H9 (cell line): ENCODE measurements around the gene ALCAM. TPM values are rescaled to one million over a fixed set of nuclear protein-coding genes. Genes with fewer than 3 reads are reported as not detected.

Experiments
- DNase-seq: peaks from one replicate; pipeline ENCODE4 v3.0.0-alpha.2; 2017
- H2AFZ ChIP-seq: one replicate; pipeline ENCODE4 v1.6.1; 2013; ENCODE audit warnings: mild to moderate bottlenecking, low read length, control low read depth, moderate library complexity
- H2AK5ac ChIP-seq: 2 replicates; pipeline ENCODE4 v1.6.1; 2013; ENCODE audit warnings: low read length, control low read depth, mixed read lengths; ENCODE audit not compliant: insufficient read length
- H2BK120ac ChIP-seq: one replicate; pipeline ENCODE4 v1.6.1; 2013; ENCODE audit warnings: low read depth, mild to moderate bottlenecking, low read length, control low read depth, inconsistent platforms; ENCODE audit not compliant: poor library complexity, severe bottlenecking
- H2BK12ac ChIP-seq: 2 replicates; pipeline ENCODE4 v1.6.1; 2013; ENCODE audit warnings: low read length, control low read depth, mixed read lengths, low read depth; ENCODE audit not compliant: insufficient read length
- H2BK15ac ChIP-seq: 2 replicates; pipeline ENCODE4 v1.6.1; 2013; ENCODE audit warnings: low read depth, low read length, control low read depth
- H2BK20ac ChIP-seq: one replicate; pipeline ENCODE4 v1.6.1; 2013; ENCODE audit warnings: low read depth, mild to moderate bottlenecking, low read length, control low read depth, inconsistent platforms; ENCODE audit not compliant: poor library complexity, severe bottlenecking
- H2BK5ac ChIP-seq: 2 replicates; pipeline ENCODE4 v1.6.1; 2013; ENCODE audit warnings: low read length, control low read depth, mixed read lengths; ENCODE audit not compliant: insufficient read length
- H3K14ac ChIP-seq: 2 replicates; pipeline ENCODE4 v1.6.1; 2013; ENCODE audit warnings: low read length, control low read depth; ENCODE audit not compliant: insufficient read depth
- H3K18ac ChIP-seq: 2 replicates; pipeline ENCODE4 v1.6.1; 2013; ENCODE audit warnings: low read depth, mild to moderate bottlenecking, mixed read lengths, low read length, control low read depth; ENCODE audit not compliant: insufficient read length
- H3K23ac ChIP-seq: 2 replicates; pipeline ENCODE4 v1.6.1; 2013; ENCODE audit warnings: low read length, control low read depth, mixed read lengths, low read depth; ENCODE audit not compliant: insufficient read length
- H3K23me2 ChIP-seq: 2 replicates; pipeline ENCODE4 v1.6.1; 2013; ENCODE audit warnings: low read depth, mild to moderate bottlenecking, mixed read lengths, low read length, control low read depth; ENCODE audit not compliant: insufficient read length, poor library complexity, severe bottlenecking
- H3K27ac ChIP-seq: 2 replicates; pipeline ENCODE4 v1.5.1; 2013; ENCODE audit warnings: low read length, control low read depth, mixed read lengths, low read depth; ENCODE audit not compliant: insufficient read length
- H3K27me3 ChIP-seq: 2 replicates; pipeline ENCODE4 v1.6.1; 2013; ENCODE audit warnings: low read length, control low read depth, inconsistent platforms; ENCODE audit not compliant: insufficient read depth
- H3K4ac ChIP-seq: 2 replicates; pipeline ENCODE4 v1.6.1; 2013; ENCODE audit warnings: low read depth, mild to moderate bottlenecking, control low read depth, inconsistent platforms, low read length, moderate library complexity
- H3K4me1 ChIP-seq: 2 replicates; pipeline ENCODE4 v1.6.1; 2013; ENCODE audit warnings: low read length, control low read depth, inconsistent platforms; ENCODE audit not compliant: insufficient read depth
- H3K4me2 ChIP-seq: 2 replicates; pipeline ENCODE4 v1.6.1; 2013; ENCODE audit warnings: low read length, control low read depth, mixed read lengths; ENCODE audit not compliant: insufficient read length, insufficient read depth
- H3K56ac ChIP-seq: 2 replicates; pipeline ENCODE4 v1.6.1; 2013; ENCODE audit warnings: low read depth, mild to moderate bottlenecking, mixed read lengths, low read length, control low read depth; ENCODE audit not compliant: insufficient read length
- H3K79me1 ChIP-seq: 2 replicates; pipeline ENCODE4 v1.6.1; 2013; ENCODE audit warnings: low read depth, mild to moderate bottlenecking, moderate library complexity, low read length, control low read depth, inconsistent platforms; ENCODE audit not compliant: insufficient read depth, poor library complexity, severe bottlenecking
- H3K79me2 ChIP-seq: 2 replicates; pipeline ENCODE4 v1.6.1; 2013; ENCODE audit warnings: low read length, control low read depth, inconsistent platforms; ENCODE audit not compliant: insufficient read depth
- H3K9ac ChIP-seq: 2 replicates; pipeline ENCODE4 v1.6.1; 2013; ENCODE audit warnings: low read length, control low read depth, mixed read lengths; ENCODE audit not compliant: insufficient read length; ENCODE audit errors: extremely low read depth
- H3K9me3 ChIP-seq: one replicate; pipeline ENCODE4 v1.6.1; 2013; ENCODE audit warnings: low read depth, low read length, inconsistent platforms; ENCODE audit not compliant: control insufficient read depth
- H3T11ph ChIP-seq: one replicate; pipeline ENCODE4 v1.6.1; 2013; ENCODE audit warnings: mild to moderate bottlenecking, low read length, control low read depth, inconsistent platforms
- H4K20me1 ChIP-seq: one replicate; pipeline ENCODE4 v1.6.1; 2013; ENCODE audit not compliant: control insufficient read depth, insufficient read length, insufficient read depth
- H4K5ac ChIP-seq: 2 replicates; pipeline ENCODE4 v1.6.1; 2013; ENCODE audit warnings: low read depth, mild to moderate bottlenecking, mixed read lengths, low read length, control low read depth; ENCODE audit not compliant: insufficient read length
- H4K8ac ChIP-seq: replicated peaks from 2 replicates; pipeline ENCODE4 v1.6.1; 2013; ENCODE audit warnings: low read length, control low read depth, mixed read lengths, low read depth; ENCODE audit not compliant: insufficient read length
- H4K91ac ChIP-seq: 2 replicates; pipeline ENCODE4 v1.6.1; 2013; ENCODE audit warnings: low read depth, mild to moderate bottlenecking, moderate library complexity, mixed read lengths, low read length, control low read depth; ENCODE audit not compliant: insufficient read length
- H3K27ac Mint-ChIP-seq, 3 experiments: 2 replicates in 2 of 3; 3 replicates in 1 of 3; pipeline ENCODE4 v1.8.0; 2020 to 2021; ENCODE audit warnings: mixed read lengths in 3 of 3, mild to moderate bottlenecking in 1 of 3, moderate library complexity in 1 of 3
- H3K27me3 Mint-ChIP-seq: 2 replicates; pipeline ENCODE4 v1.8.0; 2021; ENCODE audit warnings: low read depth, mild to moderate bottlenecking, moderate library complexity, mixed read lengths
- H3K36me3 Mint-ChIP-seq, 3 experiments: 2 replicates in 2 of 3; 3 replicates in 1 of 3; pipeline ENCODE4 v1.8.0; 2020 to 2021; ENCODE audit warnings: low read depth in 3 of 3, mixed read lengths in 3 of 3; ENCODE audit not compliant: insufficient read depth in 1 of 3
- H3K4me1 Mint-ChIP-seq, 2 experiments: 2 replicates each; pipeline ENCODE4 v1.8.0; 2020; ENCODE audit warnings: mixed read lengths in 2 of 2
- H3K4me3 Mint-ChIP-seq, 2 experiments: 2 replicates in 1 of 2; 3 replicates in 1 of 2; pipeline ENCODE4 v1.8.0; 2020 to 2021; ENCODE audit warnings: mild to moderate bottlenecking in 2 of 2, mixed read lengths in 2 of 2, moderate library complexity in 1 of 2
- H3K9me3 Mint-ChIP-seq, 2 experiments: 2 replicates in 1 of 2; 3 replicates in 1 of 2; pipeline ENCODE4 v1.8.0; 2020; ENCODE audit warnings: mild to moderate bottlenecking in 2 of 2, mixed read lengths in 2 of 2, moderate library complexity in 1 of 2
- whole genome bisulfite sequencing: extraction: QIAGEN DNeasy Blood & Tissue Kit; methylation state at CpG from one replicate; pipeline ENCODE4 v1.1.7; 2013; ENCODE audit warnings: missing lambda C conversion rate, low lambda C conversion rate, mixed read lengths; ENCODE audit not compliant: insufficient read length; ENCODE audit errors: extremely low coverage; 5-methylcytosine and 5-hydroxymethylcytosine counted together
- total RNA-seq: library from RNA; stranded (reverse); gene quantifications from 2 replicates; pipeline ENCODE4 v1.2.1, GENCODE V29; 2021
- TF ChIP-seq, protein P1 (sequence below): fragments of 200-600 bp; sonication (generic); conservative IDR thresholded peaks from 3 replicates; pipeline ENCODE4 v1.8.0; 2021; ENCODE audit warnings: antibody characterized with exemption, mild to moderate bottlenecking

The ALCAM gene
- total RNA-seq, 1 experiment from 2014 or later: 43.7 TPM

GRCh38 chr3:105364128-105364527 is 2.6 kb upstream of the ALCAM start:
- Histone ChIP-seq H2AFZ (no peak overlapping the region), H3K9ac (no peak overlapping the region), H3K27me3 (no peaks in the 10 kb centered on the region), H3K9me3 (no peaks in the 10 kb centered on the region), H4K91ac (no peak overlapping the region), H3K18ac (no peak overlapping the region), H3K4ac (no peak overlapping the region), H3K23me2 (peaks cover 33% of the 10 kb centered on the region), H4K8ac (no peak overlapping the region), H2BK5ac (no peak overlapping the region), H3K79me1 (no peaks in the 10 kb centered on the region), H2BK15ac (no peak overlapping the region), H2AK5ac (no peak overlapping the region), H3T11ph (no peak overlapping the region), H4K5ac (no peak overlapping the region), H3K56ac (no peak overlapping the region), H3K79me2 (no peaks in the 10 kb centered on the region), H3K27ac (no peak overlapping the region), H3K4me1 (no peaks in the 10 kb centered on the region), H4K20me1 (no peaks in the 10 kb centered on the region), H2BK12ac (no peak overlapping the region), H3K23ac (no peak overlapping the region), H2BK120ac (no peak overlapping the region), H2BK20ac (no peak overlapping the region), H3K14ac (no peak overlapping the region), H3K4me2 (no peak overlapping the region)
- H3K4me3 Mint-ChIP-seq: no peak overlapping the region
- no peak for DNase-seq
- no CpG with 5 or more reads among the region's 4 CpGs for WGBS
- peaks cover 23 to 32% of the 10 kb centered on the region in 2 experiments for H3K4me1 Mint-ChIP-seq
- no peaks in the 10 kb centered on the region; a peak in 3 of 5 replicates for H3K9me3 Mint-ChIP-seq
- H3K27ac Mint-ChIP-seq: no peak overlapping the region
- H3K27me3 Mint-ChIP-seq: peaks cover 8% of the 10 kb centered on the region
- TF ChIP-seq, protein P1, sequence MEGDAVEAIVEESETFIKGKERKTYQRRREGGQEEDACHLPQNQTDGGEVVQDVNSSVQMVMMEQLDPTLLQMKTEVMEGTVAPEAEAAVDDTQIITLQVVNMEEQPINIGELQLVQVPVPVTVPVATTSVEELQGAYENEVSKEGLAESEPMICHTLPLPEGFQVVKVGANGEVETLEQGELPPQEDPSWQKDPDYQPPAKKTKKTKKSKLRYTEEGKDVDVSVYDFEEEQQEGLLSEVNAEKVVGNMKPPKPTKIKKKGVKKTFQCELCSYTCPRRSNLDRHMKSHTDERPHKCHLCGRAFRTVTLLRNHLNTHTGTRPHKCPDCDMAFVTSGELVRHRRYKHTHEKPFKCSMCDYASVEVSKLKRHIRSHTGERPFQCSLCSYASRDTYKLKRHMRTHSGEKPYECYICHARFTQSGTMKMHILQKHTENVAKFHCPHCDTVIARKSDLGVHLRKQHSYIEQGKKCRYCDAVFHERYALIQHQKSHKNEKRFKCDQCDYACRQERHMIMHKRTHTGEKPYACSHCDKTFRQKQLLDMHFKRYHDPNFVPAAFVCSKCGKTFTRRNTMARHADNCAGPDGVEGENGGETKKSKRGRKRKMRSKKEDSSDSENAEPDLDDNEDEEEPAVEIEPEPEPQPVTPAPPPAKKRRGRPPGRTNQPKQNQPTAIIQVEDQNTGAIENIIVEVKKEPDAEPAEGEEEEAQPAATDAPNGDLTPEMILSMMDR: no peak
- H3K36me3 Mint-ChIP-seq: peaks cover 0 to 2% (median 0%) of the 10 kb centered on the region in 3 experiments; a peak in 2 of 7 replicates
